Measurements from ENCODE around the gene CRLF1.

The CRLF1 gene

DNA sequence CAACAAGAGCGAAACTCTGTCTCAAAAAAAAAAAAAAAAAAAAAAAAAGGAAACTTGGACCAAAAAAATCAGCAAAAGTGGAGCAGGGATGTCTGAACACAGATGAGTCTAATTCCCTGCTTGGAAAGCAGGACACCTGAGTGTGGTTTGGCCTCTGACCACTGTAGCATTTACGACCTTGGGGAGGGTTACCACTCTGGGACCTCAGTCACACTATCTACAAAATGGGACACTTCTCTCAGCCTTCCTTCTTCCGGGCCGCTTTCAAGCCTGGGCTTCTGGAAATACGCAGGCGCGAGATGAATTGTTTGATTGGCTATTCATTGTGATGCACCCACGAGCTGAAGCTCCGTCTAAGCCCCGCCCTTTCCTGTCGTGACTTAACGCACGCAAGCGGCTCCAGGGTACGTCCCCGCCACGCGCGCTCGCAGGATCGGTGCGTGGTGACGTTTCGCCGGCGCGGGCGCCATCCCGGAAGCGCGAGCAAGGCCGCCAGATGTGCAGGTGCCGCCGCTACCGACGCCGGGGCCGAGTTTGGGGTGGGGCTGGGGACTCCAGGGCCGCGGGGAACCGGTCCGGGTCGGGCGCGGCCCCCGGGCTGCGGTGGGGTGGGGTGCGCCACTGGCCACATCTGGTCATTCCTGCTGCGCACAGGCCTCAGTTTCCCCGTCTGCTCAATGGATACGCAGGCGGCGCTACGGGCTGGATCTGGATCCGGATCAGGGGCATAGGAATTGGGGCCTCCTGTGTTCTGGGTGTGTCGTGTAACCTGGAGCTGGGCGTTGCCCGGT lies 49.0 kb downstream of the CRLF1 start, which contains the start of gene KXD1:
Gene KXD1 (plus strand): TSS at position 460 of the 791 bp plus-strand sequence. CDS start 4,187 bp downstream, outside the sequence.
- DNase-seq (ENCODE audit: low read depth): peak; percentile 91

DNA sequence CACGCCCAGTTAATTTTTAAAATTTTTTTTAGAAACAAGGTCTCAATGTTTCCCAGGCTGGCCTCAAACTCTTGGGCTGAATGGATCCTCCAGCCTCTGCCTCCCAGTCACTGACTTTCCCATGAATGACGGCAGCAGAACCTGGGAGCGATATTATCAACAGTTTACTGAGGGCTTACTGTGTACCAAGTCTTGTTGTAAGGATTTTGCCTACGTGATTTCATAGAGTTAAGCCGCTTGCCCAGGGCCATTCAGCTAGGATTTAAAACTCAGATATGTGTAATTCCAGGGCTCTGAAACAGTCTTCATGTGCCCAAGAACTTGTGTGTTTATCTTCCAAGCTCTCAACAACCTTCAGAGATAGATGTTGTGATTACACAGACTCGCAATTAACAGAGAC lies 55.0 kb downstream of the CRLF1 start:
- DNase-seq (ENCODE audit: low read depth): no peak

DNA sequence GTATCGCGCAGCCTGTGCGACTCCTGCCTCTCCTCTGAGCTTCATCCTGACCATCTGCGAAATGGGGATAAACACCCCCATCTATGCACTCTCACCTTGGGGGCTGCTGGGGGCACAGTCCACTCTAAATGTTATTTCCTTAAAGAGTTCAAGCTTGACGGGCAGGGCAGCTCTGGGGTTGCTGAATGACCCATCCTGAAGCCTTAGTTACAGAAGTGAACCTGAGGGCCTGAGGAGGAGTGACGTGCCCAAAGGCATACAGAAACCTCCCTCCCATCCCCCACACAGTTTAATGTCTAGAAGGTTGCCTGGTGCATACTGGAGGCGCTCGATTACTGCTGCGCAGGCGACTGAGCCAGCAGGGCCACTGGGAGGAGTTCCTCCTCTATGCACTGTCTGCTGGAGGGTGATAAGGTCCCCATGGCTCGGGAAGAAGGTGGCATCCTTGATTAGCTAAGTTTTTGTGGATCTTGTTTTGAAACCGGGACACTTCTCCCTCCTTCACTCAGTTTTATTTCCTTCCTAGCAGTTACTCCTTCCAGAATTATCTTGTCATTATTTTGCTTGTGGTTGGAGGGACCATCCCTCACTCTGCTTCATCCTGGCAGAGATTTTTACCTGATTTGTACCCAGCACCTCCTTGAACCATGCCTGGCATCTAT lies 62.7 kb downstream of the CRLF1 start:
- DNase-seq (ENCODE audit: low read depth): no peak

Measured in GM04503 (cell line).